ENCODE data around the gene GABRA6.

GRCh38 chr5:161740433-161740832 lies 54.9 kb downstream of the GABRA6 start:
- no peak for TF ChIP-seq CTCF (IDR thresholded peaks at IDR 0.05 in 4 of 5, conservative IDR thresholded peaks at IDR 0.05 in 1 of 5)
- TF ChIP-seq POLR2A (IDR thresholded peaks at IDR 0.05): no peak
